GM18511 (cell line): ENCODE data around the gene ZSCAN22.

Experiments used
- ATAC-seq: cut with Tn5 transposase; IDR thresholded peaks from one replicate; pipeline ENCODE4 v1.9.1; 2021; ENCODE audit warnings: mild to moderate bottlenecking, moderate library complexity; ENCODE audit not compliant: unreplicated experiment

ZSCAN22 gene

DNA sequence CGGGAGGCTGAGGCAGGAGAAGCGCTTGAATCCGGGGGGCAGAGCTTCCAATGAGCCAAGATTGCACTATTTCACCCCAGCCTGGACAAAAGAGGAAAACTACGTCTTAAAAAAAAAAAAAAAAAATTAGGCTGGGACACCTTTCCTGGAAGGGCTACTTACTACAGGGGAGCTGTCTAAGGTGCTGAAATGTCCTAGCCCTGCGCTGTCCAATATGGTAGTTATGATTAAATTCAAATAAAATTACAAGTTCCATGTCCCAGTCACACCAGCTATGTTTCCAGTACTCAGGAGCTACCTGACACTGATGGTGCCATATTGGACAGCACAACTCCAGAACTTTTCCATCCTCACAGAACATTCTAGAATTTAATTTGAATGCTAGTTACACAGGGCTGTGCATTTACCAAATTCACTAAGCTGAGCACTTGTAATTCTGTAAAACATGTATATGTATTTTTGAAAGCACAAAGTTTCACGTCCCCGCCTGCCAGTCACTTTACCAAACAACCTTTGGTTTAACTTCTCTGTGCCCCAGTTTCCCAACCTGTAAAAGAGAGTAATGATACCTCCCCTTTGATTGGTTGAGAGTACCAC, 9.2 kb upstream of the ZSCAN22 start:
- no peak for ATAC-seq

DNA sequence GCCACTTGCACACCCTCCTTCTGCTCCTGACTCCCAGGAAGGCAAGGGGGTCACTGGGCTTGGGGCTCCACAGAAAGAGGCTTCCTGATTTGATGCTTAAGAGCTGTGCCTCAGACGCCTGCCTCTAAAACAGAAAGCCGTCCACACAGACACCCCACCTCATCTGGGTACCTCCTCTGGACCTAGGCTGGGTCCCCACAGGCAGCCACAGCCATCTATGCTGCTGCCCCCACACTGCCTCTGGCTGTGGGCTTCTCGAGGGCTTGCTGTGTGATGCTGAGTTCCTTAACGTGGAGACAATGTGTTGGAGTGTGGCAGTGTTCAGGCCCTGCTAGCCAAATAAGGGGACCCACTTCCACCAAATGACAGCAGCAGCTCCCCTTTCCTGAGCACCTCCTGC, 8.5 kb upstream of the ZSCAN22 start:
- ATAC-seq, result no peak

- ATAC-seq, result no peak
Observed at GRCh38 chr19:58319241-58319640, 7.6 kb upstream of the ZSCAN22 start.

DNA sequence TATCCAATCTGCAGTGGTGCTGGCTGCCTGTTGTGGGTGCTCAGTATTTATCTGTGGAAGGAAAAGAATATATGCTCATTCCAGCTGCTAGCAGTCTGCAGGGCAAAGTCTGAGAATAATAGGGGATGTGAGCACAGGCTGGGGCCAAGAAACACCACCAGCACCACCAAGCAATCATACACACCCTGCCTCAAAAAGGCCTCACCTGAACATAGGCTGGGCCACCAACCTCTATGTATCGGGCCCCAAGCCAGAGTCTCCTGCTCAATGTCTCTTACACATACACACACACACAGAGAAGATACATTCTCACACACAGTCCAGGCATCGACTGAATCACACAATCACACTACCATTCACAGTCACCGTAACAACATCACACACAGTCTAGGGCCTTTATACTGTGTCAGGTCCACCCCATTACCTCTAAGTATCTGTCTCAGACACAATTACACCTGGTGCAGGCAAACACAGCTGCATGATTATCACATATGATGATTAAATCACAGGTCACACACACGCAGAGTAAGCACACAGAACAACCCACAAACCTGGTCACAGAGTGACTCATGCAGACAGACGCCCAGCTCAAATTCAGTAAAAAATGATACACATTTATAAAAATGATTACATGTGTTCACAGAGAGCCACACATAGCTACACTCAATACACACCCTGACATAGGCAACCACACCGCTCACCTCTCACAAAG, 1.3 kb upstream of the ZSCAN22 start:
- ATAC-seq, result no peak

- ATAC-seq, result no peak
Observed at GRCh38 chr19:58326501-58326913, 287 bp upstream of the ZSCAN22 start.

DNA sequence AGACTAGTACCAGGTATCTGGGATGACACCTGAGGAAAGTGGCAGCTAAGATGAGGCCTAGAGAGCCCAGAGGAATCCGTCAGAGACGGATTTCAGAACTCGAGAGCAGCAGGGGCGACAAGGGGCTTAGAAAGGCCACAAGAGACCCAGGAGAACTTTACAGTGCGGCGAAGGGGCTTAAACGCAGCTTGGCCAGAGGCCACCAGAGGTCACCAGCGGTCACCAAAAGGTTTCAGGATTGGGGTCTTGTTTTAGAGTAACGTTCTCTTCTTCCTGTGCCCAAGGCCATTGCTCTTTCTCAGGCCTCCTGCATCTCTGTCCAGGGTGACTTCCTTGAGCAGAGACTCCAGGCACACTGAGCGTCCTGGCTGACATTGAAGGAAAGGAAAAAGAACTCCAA, 2.2 kb downstream of the ZSCAN22 start:
- ATAC-seq, result no peak

DNA sequence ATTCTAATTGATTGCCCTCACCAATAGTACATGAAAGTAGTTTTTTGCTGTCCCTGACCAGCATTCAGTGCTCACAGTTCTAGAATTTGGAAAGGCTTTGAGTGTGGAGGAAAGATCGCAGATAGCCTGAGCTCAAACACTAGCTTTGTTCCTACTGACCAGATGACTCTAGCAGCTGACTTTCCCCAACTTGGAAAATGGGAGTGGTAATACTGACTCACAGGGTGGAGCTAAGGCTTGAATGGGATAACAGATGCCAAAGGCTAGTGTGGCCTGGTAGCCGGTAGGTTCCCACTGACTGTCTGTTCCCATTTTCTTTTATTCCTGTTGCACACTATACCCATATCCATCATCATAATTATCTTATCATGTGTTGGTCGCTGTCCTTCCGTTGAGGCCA, 3.7 kb downstream of the ZSCAN22 start:
- ATAC-seq, result no peak

- ATAC-seq, result no peak
Observed at GRCh38 chr19:58332697-58333096, 5.9 kb downstream of the ZSCAN22 start.

DNA sequence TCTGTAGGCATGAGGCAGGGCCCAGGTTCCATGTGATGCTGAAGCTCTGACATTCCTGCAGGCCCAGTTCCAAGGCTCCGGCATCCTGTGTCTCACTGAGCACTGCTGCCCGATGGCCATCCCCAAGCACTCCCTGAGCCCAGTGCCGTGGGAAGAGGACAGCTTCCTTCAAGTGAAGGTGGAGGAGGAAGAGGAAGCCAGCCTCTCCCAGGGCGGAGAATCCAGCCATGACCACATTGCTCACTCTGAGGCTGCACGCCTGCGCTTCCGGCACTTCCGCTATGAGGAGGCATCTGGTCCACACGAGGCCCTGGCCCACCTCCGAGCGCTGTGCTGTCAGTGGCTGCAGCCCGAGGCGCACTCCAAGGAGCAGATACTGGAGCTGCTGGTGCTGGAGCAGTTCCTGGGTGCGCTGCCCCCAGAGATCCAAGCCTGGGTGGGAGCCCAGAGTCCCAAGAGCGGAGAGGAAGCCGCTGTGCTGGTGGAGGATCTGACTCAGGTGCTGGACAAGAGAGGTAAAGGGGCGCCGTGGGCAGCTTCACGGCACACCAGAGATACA, 8.0 kb downstream of the ZSCAN22 start:
- ATAC-seq, result no peak

DNA sequence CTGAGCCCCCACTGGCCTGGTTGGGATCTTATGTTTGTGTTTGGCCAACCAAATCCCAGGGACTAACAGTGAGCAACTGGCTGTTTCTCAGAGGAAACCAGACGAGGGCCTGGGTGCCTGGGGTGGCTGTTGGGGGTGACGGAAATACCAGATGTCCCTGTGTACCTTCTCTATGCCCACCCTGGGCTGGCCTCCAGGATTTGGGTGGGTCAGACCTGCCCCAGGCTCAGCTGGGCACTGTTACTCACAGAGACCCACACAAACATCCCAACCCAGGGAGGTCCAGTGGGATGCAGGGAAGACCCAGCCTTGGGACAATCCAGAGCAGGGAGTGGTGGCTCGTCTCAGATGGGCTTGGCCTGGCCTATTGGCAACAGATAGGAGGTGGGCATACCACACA, 8.8 kb downstream of the ZSCAN22 start:
- ATAC-seq, result no peak

DNA sequence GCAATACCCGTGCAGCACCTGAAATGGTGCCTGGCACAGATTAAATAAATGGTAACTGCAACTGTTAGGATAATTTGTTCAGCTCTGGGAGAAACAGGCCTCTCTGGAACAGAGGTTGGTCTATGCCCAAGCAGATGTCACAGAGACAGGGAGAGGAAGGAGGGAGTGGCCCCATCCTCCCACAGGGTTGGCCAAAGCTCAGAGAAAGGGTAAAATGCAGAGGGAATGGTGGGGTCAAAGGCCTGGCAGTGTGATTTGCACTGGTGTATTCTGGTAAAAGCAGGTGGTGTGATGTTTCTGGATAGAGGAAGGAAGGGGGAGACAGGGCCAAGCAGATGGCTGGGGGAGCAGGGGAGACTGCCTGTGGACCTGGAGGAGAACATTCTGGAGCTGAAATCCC, 9.4 kb downstream of the ZSCAN22 start:
- no peak for ATAC-seq

DNA sequence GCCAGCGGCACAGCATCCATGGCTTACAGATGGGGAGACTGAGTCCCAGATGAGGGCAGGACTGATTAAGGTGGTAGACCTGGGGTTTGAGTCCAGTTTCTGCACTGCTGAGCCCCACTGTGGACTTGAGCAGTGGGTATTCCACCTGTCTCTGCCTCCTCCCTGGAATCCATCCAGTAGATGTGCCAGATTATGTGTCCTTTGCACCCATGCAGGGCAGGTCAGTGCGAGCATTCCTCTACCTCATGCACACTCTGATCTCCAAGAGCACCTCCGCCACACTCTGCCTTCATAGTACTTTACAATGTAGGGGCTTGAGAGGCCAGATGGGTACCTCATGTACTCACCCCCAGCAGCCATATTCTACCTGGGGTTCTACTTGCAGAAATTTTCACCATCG, 10.0 kb downstream of the ZSCAN22 start:
- no peak for ATAC-seq

- no peak for ATAC-seq
Observed at GRCh38 chr19:58338336-58338735, 11.5 kb downstream of the ZSCAN22 start.

GRCh38 chr19:58338825-58339558, 12.2 kb downstream of the ZSCAN22 start:
- no peak for ATAC-seq

DNA sequence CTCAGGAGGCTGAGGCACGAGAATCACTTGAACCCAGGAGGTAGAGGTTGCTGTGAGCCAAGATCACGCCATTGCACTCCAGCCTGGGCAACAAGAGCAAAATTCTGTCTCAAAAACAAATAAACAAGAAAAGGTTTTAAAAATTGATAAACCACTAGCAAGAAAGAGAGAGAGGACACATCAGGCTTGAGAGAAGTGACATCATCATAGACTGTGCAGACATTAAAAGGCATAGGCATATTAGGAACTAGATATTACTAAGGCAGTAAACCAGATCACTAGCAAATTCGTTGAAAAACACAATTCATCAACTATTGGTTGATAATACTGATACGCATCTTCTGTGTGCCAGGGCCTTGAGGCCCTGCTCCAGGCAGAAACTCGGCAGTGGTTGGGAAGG, 18.8 kb downstream of the ZSCAN22 start:
- ATAC-seq, result no peak

- ATAC-seq, result peak; percentile 93
Observed at GRCh38 chr19:58346961-58347929, 20.5 kb downstream of the ZSCAN22 start.

DNA sequence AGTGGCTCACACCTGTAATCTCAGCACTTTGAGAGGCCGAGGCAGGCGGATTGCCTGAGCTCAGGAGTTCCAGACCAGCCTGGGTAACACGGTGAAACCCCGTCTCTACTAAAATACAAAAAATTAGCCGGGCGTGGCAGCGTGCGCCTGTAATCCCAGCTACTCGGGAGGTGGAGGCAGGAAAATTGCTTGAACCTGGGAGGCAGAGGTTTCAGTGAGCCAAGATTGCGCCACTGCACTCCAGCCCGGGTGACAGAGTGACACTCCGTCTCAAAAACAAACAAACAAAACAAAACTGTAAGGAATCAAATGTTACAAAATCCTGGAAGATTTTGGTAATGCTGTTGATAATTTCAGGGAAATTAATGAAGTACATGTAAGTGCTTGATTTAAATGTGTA, 21.3 kb downstream of the ZSCAN22 start:
- peak; percentile 13 for ATAC-seq

- no peak for ATAC-seq
Observed at GRCh38 chr19:58349590-58349989, 22.8 kb downstream of the ZSCAN22 start.

DNA sequence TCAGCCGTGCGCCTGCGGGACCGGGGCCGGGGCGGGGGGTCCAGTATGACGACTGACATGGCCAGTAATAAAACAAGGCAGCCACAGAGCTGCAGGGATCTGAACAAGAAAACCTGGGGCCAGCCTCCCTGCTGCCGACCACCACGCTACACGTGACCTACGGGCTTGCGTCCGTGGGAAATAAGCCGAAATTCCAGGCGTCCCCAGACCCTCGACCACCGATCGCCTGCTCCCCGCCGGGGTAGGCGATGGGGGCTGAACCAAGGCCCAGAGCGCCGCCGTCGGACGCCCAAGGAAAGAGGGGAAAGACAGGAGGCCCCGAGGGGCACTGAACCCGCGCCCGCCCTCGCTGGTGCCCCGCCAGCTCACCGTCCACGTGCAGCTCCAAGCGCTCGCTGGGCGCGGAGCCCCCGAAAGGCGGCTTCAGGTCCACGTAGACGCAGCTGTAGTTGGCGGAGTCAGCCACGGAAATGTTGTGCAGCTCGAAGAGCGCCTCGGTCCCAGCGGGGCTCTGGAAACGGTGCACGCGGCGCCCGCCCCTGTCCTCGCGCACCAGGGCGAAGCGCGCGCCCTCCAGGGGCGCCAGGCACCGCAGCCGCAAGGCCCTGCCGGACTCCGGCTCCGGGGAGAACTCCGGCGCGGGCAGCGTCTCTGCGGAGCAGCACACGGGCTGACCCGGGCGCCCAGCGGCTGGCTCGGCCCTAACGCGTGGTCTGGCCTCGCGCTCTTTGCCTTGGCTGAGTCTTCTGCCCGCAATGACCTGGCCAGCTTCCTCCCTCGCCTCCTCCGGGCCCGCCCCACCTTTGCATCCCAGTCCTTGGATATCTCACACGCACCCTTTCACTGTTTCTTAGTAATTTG, 23.4 kb downstream of the ZSCAN22 start:
- no peak for ATAC-seq
